H1 (cell line): ENCODE measurements around the gene ATXN2. TPM values are rescaled to one million over a fixed set of nuclear protein-coding genes. Genes with fewer than 3 reads are reported as not detected.

Experiments
- BACH1 ChIP-seq: IDR thresholded peaks from 2 replicates; pipeline ENCODE4 v1.6.1; 2012; ENCODE audit warnings: low read length, improper control_type of control experiment
- POLR2AphosphoS5 ChIP-seq: IDR thresholded peaks from 2 replicates; pipeline ENCODE4 v1.6.1; 2011; ENCODE audit warnings: low read depth, low read length
- SP4 ChIP-seq: IDR thresholded peaks from 2 replicates; pipeline ENCODE4 v1.6.1; 2012; ENCODE audit warnings: low read length, inconsistent platforms
- SUZ12 ChIP-seq: fragments of 200-600 bp; sonication (generic); IDR thresholded peaks from 2 replicates; pipeline ENCODE4 v1.6.1; 2012; ENCODE audit warnings: mild to moderate bottlenecking, inconsistent platforms, low read length, moderate library complexity, mixed read lengths
- polyA plus RNA-seq, 7 experiments: library from polyadenylated mRNA; depleted of rRNA in 3 of 7; stranded (reverse) in 5 of 7; unstranded in 2 of 7; fragments of >200 nt in 5 of 7; fragments of 200-250 nt in 2 of 7; gene quantifications; 1 replicate in 5 of 7; 2 replicates in 1 of 7; 4 replicates in 1 of 7; pipeline versions ENCODE4 v1.2.1 to v1.2.3, GENCODE V29; 2011 to 2013; ENCODE audit warnings: missing spikeins in 2 of 7, mixed read lengths in 2 of 7
- total RNA-seq: library from RNA; stranded (reverse); fragmentation: NEBNext Ultra II Directional; extraction: Animal tissue kit (Norgen Biotek cat#: 25700); gene quantifications from 2 replicates; pipeline ENCODE4 v1.2.1, GENCODE V29; 2021

ATXN2 gene
- total and polyA plus RNA-seq, 2 of the 8 experiments (the other 6 are each of a cell fraction or from before 2014, with no cell fraction given) = 46.6 to 80.7 TPM

- TF ChIP-seq SUZ12 (no peak), POLR2AphosphoS5 (no peak), BACH1 (no peak), SP4 (no peak)
These were observed 75.4 kb downstream of the ATXN2 start (continued) for GRCh38 chr12:111523587-111524167.
